ENCODE measurements around the gene CCL24.
"Not testable (repeated sequence)": the region's sequence is repeated elsewhere in the genome, so short reads cannot be mapped to it uniquely, and the experiment has no call there.

Gene CCL24

GRCh38 chr7:75842836-75843446 is 29.3 kb upstream of the CCL24 start:
- WGBS = 44% methylated on average over 6 of the region's 8 CpGs
- Histone ChIP-seq H3K4ac (ENCODE audit: low read depth in 1 of 2, low read length in 2 of 2) (peak overlapping the region; percentile 35 to 45), H2AK5ac (ENCODE audit: low read length, severe bottlenecking) (no peak overlapping the region), H2BK12ac (ENCODE audit: low read length in 2 of 2) (peak overlapping the region; percentile 17 to 72), H3K36me3 (ENCODE audit: control insufficient read depth in 1 of 2, insufficient read depth in 2 of 2, low read depth in 1 of 2, low read length in 2 of 2) (no peaks in the 10 kb centered on the region), H3K79me1 (replicated peaks; ENCODE audit: low read length, poor library complexity, severe bottlenecking) (no peaks in the 10 kb centered on the region), H4K8ac (ENCODE audit: low read length) (peak overlapping the region; percentile 21), H3K9me3 (ENCODE audit: control insufficient read depth, low read length) (no peaks in the 10 kb centered on the region), H3K4me3 (ENCODE audit: insufficient read depth in 1 of 2, low read depth in 1 of 2, low read length in 2 of 2) (peak overlapping the region in 1 of 2 experiments; percentile 16), H2AFZ (ENCODE audit: low read depth, low read length) (no peak overlapping the region), H3K27me3 (ENCODE audit: control insufficient read depth in 1 of 2, insufficient read depth in 1 of 2, low read length in 2 of 2) (peaks cover 0 to 5% of the 10 kb centered on the region in 2 experiments), H2BK15ac (ENCODE audit: low read depth, poor library complexity, severe bottlenecking) (no peak overlapping the region), H2BK120ac (ENCODE audit: low read depth, low read length) (peak overlapping the region; percentile 91), H3K4me1 (ENCODE audit: control insufficient read depth, insufficient read depth, low read depth, low read length) (peaks cover 2% of the 10 kb centered on the region), H3K14ac (ENCODE audit: low read length in 2 of 2) (no peak overlapping the region), H3K27ac (ENCODE audit: low read length, poor library complexity, severe bottlenecking) (no peak overlapping the region), H4K91ac (ENCODE audit: low read length) (peak overlapping the region; percentile 67), H3K4me2 (ENCODE audit: low read length, poor library complexity, severe bottlenecking) (no peak overlapping the region), H3K9ac (ENCODE audit: low read length) (peak overlapping the region; percentile 56), H3K18ac (ENCODE audit: low read depth in 1 of 2, low read length in 2 of 2) (peak overlapping the region; percentile 56 to 79), H2BK5ac (ENCODE audit: low read depth, low read length, poor library complexity, severe bottlenecking) (no peak overlapping the region), H3K23ac (ENCODE audit: low read length in 2 of 2) (no peak overlapping the region)
- peak; percentile 96 for DNase-seq

DNA sequence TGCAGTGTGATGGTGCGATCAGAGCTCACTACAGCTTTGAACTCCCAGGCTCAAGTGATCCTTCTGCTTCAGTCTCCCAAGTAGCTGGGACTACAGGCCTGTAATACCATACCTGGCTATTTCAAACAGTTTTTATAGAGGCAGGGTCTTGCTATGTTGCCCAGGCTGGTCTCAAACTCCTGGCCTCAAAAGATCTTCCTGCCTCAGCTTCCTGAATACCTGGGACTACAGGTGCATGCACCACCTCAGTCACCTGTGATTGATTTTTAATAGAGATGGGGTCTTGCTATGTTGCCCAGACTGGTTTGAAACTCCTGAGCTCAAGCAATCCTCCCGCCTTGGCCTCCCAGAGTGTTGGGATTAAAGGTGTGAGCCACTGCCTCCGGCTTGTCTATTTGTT is 26.4 kb upstream of the CCL24 start:
- WGBS = 91% methylated on average over 3 of the region's 3 CpGs

GRCh38 chr7:75838281-75838930 is 24.8 kb upstream of the CCL24 start:
- Histone ChIP-seq H3K4ac (ENCODE audit: low read depth in 1 of 2, low read length in 2 of 2) (peak overlapping the region in 1 of 2 experiments; percentile 41), H2BK12ac (ENCODE audit: low read length in 2 of 2) (peak overlapping the region; percentile 63 to 67)
- H3K27ac ChIP-seq (ENCODE audit: low read length, poor library complexity, severe bottlenecking); H3K4me2 ChIP-seq (ENCODE audit: low read length, poor library complexity, severe bottlenecking); H3K14ac ChIP-seq (ENCODE audit: low read length in 2 of 2); H3K18ac ChIP-seq (ENCODE audit: low read depth in 1 of 2, low read length in 2 of 2); H2BK120ac ChIP-seq (ENCODE audit: low read depth, low read length); H2BK15ac ChIP-seq (ENCODE audit: low read depth, poor library complexity, severe bottlenecking); H3K27me3 ChIP-seq (ENCODE audit: control insufficient read depth in 1 of 2, insufficient read depth in 1 of 2, low read length in 2 of 2); H4K91ac ChIP-seq (ENCODE audit: low read length); H3K4me3 ChIP-seq (ENCODE audit: insufficient read depth in 1 of 2, low read depth in 1 of 2, low read length in 2 of 2); H3K36me3 ChIP-seq (ENCODE audit: control insufficient read depth in 1 of 2, insufficient read depth in 2 of 2, low read depth in 1 of 2, low read length in 2 of 2); H2BK5ac ChIP-seq (ENCODE audit: low read depth, low read length, poor library complexity, severe bottlenecking); H3K79me1 ChIP-seq (replicated peaks; ENCODE audit: low read length, poor library complexity, severe bottlenecking); H3K9me3 ChIP-seq (ENCODE audit: control insufficient read depth, low read length); H2AFZ ChIP-seq (ENCODE audit: low read depth, low read length); H3K9ac ChIP-seq (ENCODE audit: low read length); H3K4me1 ChIP-seq (ENCODE audit: control insufficient read depth, insufficient read depth, low read depth, low read length); DNase-seq; H4K8ac ChIP-seq (ENCODE audit: low read length); H3K23ac ChIP-seq (ENCODE audit: low read length in 2 of 2); H2AK5ac ChIP-seq (ENCODE audit: low read length, severe bottlenecking): not testable (repeated sequence)
- WGBS = 89% methylated on average over 11 of the region's 14 CpGs

More for the DNA sequence above, 26.4 kb upstream of the CCL24 start:
- H3K23ac ChIP-seq (ENCODE audit: low read length in 2 of 2) = no peak overlapping the region
- peak overlapping the region; percentile 27 for H4K8ac ChIP-seq (ENCODE audit: low read length)
- peaks cover 2% of the 10 kb centered on the region for H3K4me1 ChIP-seq (ENCODE audit: control insufficient read depth, insufficient read depth, low read depth, low read length)
- no peaks in the 10 kb centered on the region for H3K79me1 ChIP-seq (replicated peaks; ENCODE audit: low read length, poor library complexity, severe bottlenecking)
- no peak overlapping the region for H3K14ac ChIP-seq (ENCODE audit: low read length in 2 of 2)
- H3K9ac ChIP-seq (ENCODE audit: low read length) = no peak overlapping the region
- no peak overlapping the region for H2BK5ac ChIP-seq (ENCODE audit: low read depth, low read length, poor library complexity, severe bottlenecking)
- H2AFZ ChIP-seq (ENCODE audit: low read depth, low read length) = no peak overlapping the region
- peak overlapping the region in 1 of 2 experiments; percentile 52 for H3K18ac ChIP-seq (ENCODE audit: low read depth in 1 of 2, low read length in 2 of 2)
- no peak overlapping the region for H2BK15ac ChIP-seq (ENCODE audit: low read depth, poor library complexity, severe bottlenecking)
- no peak for DNase-seq
- no peak overlapping the region for H3K27ac ChIP-seq (ENCODE audit: low read length, poor library complexity, severe bottlenecking)
- no peaks in the 10 kb centered on the region for H3K27me3 ChIP-seq (ENCODE audit: control insufficient read depth in 1 of 2, insufficient read depth in 1 of 2, low read length in 2 of 2)
- H3K9me3 ChIP-seq (ENCODE audit: control insufficient read depth, low read length) = no peaks in the 10 kb centered on the region
- no peaks in the 10 kb centered on the region for H3K36me3 ChIP-seq (ENCODE audit: control insufficient read depth in 1 of 2, insufficient read depth in 2 of 2, low read depth in 1 of 2, low read length in 2 of 2)
- no peak overlapping the region for H3K4ac ChIP-seq (ENCODE audit: low read depth in 1 of 2, low read length in 2 of 2)
- H3K4me2 ChIP-seq (ENCODE audit: low read length, poor library complexity, severe bottlenecking) = no peak overlapping the region
- H2BK120ac ChIP-seq (ENCODE audit: low read depth, low read length) = no peak overlapping the region
- no peak overlapping the region for H3K4me3 ChIP-seq (ENCODE audit: insufficient read depth in 1 of 2, low read depth in 1 of 2, low read length in 2 of 2)
- no peak overlapping the region for H2AK5ac ChIP-seq (ENCODE audit: low read length, severe bottlenecking)
- H4K91ac ChIP-seq (ENCODE audit: low read length) = no peak overlapping the region
- peak overlapping the region; percentile 6 to 92 for H2BK12ac ChIP-seq (ENCODE audit: low read length in 2 of 2)

GRCh38 chr7:75836798-75837197 is 23.2 kb upstream of the CCL24 start:
- H3K9ac ChIP-seq (ENCODE audit: low read length) = no peak overlapping the region
- no peak overlapping the region for H2BK5ac ChIP-seq (ENCODE audit: low read depth, low read length, poor library complexity, severe bottlenecking)
- peaks cover 2% of the 10 kb centered on the region for H3K4me1 ChIP-seq (ENCODE audit: control insufficient read depth, insufficient read depth, low read depth, low read length)
- no peak overlapping the region for H2BK12ac ChIP-seq (ENCODE audit: low read length in 2 of 2)
- no peak overlapping the region for H3K4ac ChIP-seq (ENCODE audit: low read depth in 1 of 2, low read length in 2 of 2)
- no peak overlapping the region for H3K4me3 ChIP-seq (ENCODE audit: insufficient read depth in 1 of 2, low read depth in 1 of 2, low read length in 2 of 2)
- H2AK5ac ChIP-seq (ENCODE audit: low read length, severe bottlenecking) = no peak overlapping the region
- H3K23ac ChIP-seq (ENCODE audit: low read length in 2 of 2) = no peak overlapping the region
- H2AFZ ChIP-seq (ENCODE audit: low read depth, low read length) = no peak overlapping the region
- H3K9me3 ChIP-seq (ENCODE audit: control insufficient read depth, low read length) = no peaks in the 10 kb centered on the region
- H4K91ac ChIP-seq (ENCODE audit: low read length) = no peak overlapping the region
- H3K18ac ChIP-seq (ENCODE audit: low read depth in 1 of 2, low read length in 2 of 2) = no peak overlapping the region
- no peak overlapping the region for H2BK15ac ChIP-seq (ENCODE audit: low read depth, poor library complexity, severe bottlenecking)
- no peaks in the 10 kb centered on the region for H3K36me3 ChIP-seq (ENCODE audit: control insufficient read depth in 1 of 2, insufficient read depth in 2 of 2, low read depth in 1 of 2, low read length in 2 of 2)
- H3K79me1 ChIP-seq (replicated peaks; ENCODE audit: low read length, poor library complexity, severe bottlenecking) = no peaks in the 10 kb centered on the region
- no peak for DNase-seq
- no peak overlapping the region for H2BK120ac ChIP-seq (ENCODE audit: low read depth, low read length)
- H3K4me2 ChIP-seq (ENCODE audit: low read length, poor library complexity, severe bottlenecking) = no peak overlapping the region
- H4K8ac ChIP-seq (ENCODE audit: low read length) = no peak overlapping the region
- 97% methylated on average over 6 of the region's 7 CpGs for WGBS
- no peak overlapping the region for H3K14ac ChIP-seq (ENCODE audit: low read length in 2 of 2)
- no peak overlapping the region for H3K27ac ChIP-seq (ENCODE audit: low read length, poor library complexity, severe bottlenecking)
- H3K27me3 ChIP-seq (ENCODE audit: control insufficient read depth in 1 of 2, insufficient read depth in 1 of 2, low read length in 2 of 2) = peaks cover 0 to 4% of the 10 kb centered on the region in 2 experiments
